Stimulated activated CD4-positive, alpha-beta T cell treated with anti-CD3 and anti-CD28 coated beads, TNF-alpha, amount 100 ng/mL, for 1 hour (primary cell): ENCODE data around the gene SETDB1.

Source experiments
- DNase-seq, 3 donors: peaks; one replicate each; pipeline ENCODE4 v3.0.0-alpha.2; 2020; ENCODE audit warnings: low read depth in 3 of 3, low spot score in 1 of 3

Gene SETDB1

GRCh38 chr1:150974580-150975478, 48.7 kb downstream of the SETDB1 start, which contains the start of gene CERS2:
Gene CERS2 (minus strand): TSS chr1:150974835. CDS start chr1:150969090, 5,745 bp downstream.
- peak; percentile 43 to 65 (median 64) for DNase-seq

GRCh38 chr1:150976401-150976821, 50.2 kb downstream of the SETDB1 start:
- no peak for DNase-seq

- DNase-seq: peak; percentile 40 to 45 (median 43)
Measured at GRCh38 chr1:150976879-150977694, 50.9 kb downstream of the SETDB1 start.

GRCh38 chr1:150979092-150980056, 53.2 kb downstream of the SETDB1 start:
- DNase-seq: peak; percentile 71 to 81 (median 80)

GRCh38 chr1:150981177-150981804, 55.1 kb downstream of the SETDB1 start:
- DNase-seq: no peak

- no peak for DNase-seq
Measured at GRCh38 chr1:150981805-150982712, 55.9 kb downstream of the SETDB1 start, which contains the start of gene ANXA9. Gene ANXA9 (plus strand): TSS chr1:150982292. CDS start chr1:150983106, 814 bp downstream.

GRCh38 chr1:150985179-150985825, 59.1 kb downstream of the SETDB1 start:
- DNase-seq: no peak

- no peak for DNase-seq
Measured at GRCh38 chr1:150987924-150988323, 61.8 kb downstream of the SETDB1 start.

- DNase-seq: no peak
Measured at GRCh38 chr1:150992626-150993025, 66.5 kb downstream of the SETDB1 start.

GRCh38 chr1:150994248-150994647, 68.1 kb downstream of the SETDB1 start:
- no peak for DNase-seq

GRCh38 chr1:150995460-150995859, 69.3 kb downstream of the SETDB1 start:
- no peak for DNase-seq

GRCh38 chr1:150995896-150996295, 69.7 kb downstream of the SETDB1 start:
- no peak for DNase-seq

- DNase-seq: no peak
Measured at GRCh38 chr1:150997126-150997872, 71.1 kb downstream of the SETDB1 start.

- DNase-seq: no peak
Measured at GRCh38 chr1:150997949-150998348, 71.8 kb downstream of the SETDB1 start.

GRCh38 chr1:150999051-150999674, 73.0 kb downstream of the SETDB1 start:
- DNase-seq: no peak

- no peak for DNase-seq
Measured at GRCh38 chr1:150999926-151000325, 73.8 kb downstream of the SETDB1 start.

GRCh38 chr1:151000408-151000807, 74.2 kb downstream of the SETDB1 start:
- no peak for DNase-seq
